PC-3 (cell line): Measurements from ENCODE around the gene NRIP2.

Experiments
- EZH2 ChIP-seq: fragments of 300-600 bp; sonication (generic); IDR thresholded peaks from one replicate; pipeline ENCODE4 v1.6.1; 2017; ENCODE audit warnings: antibody characterized with exemption, mild to moderate bottlenecking, low read length; ENCODE audit not compliant: unreplicated experiment
- TF ChIP-seq, protein P1 (sequence below): fragments of 300-600 bp; sonication (generic); conservative IDR thresholded peaks from 2 replicates; pipeline ENCODE4 v1.5.1; 2017; ENCODE audit warnings: antibody characterized with exemption, low read depth, mild to moderate bottlenecking, low read length

GRCh38 chr12:2824541-2824940 is 10.3 kb downstream of the NRIP2 start:
- no peak for TF ChIP-seq EZH2
- TF ChIP-seq, protein P1, sequence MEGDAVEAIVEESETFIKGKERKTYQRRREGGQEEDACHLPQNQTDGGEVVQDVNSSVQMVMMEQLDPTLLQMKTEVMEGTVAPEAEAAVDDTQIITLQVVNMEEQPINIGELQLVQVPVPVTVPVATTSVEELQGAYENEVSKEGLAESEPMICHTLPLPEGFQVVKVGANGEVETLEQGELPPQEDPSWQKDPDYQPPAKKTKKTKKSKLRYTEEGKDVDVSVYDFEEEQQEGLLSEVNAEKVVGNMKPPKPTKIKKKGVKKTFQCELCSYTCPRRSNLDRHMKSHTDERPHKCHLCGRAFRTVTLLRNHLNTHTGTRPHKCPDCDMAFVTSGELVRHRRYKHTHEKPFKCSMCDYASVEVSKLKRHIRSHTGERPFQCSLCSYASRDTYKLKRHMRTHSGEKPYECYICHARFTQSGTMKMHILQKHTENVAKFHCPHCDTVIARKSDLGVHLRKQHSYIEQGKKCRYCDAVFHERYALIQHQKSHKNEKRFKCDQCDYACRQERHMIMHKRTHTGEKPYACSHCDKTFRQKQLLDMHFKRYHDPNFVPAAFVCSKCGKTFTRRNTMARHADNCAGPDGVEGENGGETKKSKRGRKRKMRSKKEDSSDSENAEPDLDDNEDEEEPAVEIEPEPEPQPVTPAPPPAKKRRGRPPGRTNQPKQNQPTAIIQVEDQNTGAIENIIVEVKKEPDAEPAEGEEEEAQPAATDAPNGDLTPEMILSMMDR = no peak
